ENCODE measurements around the gene RLF.
A peak's percentile ranks its signal among the peaks of the same experiment; 100 is the strongest.

RLF gene

DNA sequence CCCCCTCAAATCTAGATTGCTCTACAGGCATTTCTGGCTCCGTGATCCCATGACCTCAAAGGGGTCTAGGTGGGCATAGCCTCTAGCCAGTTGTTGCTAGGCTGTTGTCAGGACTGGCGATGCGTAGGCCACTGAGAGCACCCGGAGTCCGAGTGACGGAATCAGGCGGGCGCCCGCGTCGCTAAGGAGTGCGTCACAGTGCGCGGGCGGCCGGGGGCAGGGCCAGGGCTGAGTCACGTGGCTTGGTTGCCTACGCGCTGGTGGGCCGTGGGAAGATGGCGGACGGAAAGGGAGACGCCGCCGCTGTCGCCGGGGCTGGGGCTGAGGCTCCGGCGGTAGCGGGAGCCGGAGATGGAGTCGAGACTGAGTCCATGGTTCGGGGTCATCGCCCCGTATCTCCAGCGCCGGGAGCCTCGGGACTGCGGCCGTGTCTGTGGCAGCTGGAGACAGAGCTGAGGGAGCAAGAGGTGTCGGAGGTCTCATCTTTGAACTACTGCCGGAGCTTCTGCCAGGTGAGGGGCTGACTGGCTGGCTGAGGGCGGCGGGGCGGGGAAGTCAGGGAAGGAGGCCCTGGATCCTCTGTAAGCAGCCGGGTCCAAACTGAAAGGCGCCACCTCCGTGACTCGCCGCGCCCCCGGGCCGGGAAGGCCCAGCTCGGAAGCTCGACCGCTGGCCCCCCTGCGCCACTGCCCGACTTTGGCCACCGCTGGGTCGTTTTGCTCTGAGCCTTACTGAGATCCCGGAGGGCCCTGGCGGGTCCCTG lies at the start of gene RLF:
Gene RLF, plus strand, starts transcription at position 263 of the 763 bp plus-strand sequence. Its CDS starts 13 bp downstream, at position 276.
- DNase-seq: peak; percentile 87 to 95 (median 92)

- DNase-seq: no peak
Observed at GRCh38 chr1:40114400-40114799, 46.8 kb upstream of the RLF start.

DNA sequence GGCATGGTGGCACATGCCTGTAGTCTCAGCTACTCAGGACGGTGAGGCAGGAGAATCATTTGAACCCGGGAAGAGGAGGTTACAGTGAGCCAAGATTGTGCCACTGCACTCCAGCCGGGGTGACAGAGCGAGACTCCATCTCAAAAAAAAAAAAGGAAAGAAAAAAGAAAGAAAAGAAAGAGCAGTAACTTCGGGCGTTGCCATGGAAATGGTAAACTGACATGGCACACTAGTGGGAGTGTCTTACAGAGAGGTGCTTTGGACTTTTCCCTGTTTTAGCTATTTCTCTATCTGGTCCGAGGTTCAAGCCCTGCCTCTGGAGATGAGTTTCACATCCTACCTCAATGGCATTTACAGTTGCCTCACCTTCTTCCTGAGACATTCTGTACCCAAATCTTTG lies 41.1 kb upstream of the RLF start:
- no peak for DNase-seq

GRCh38 chr1:40122855-40123254 lies 38.3 kb upstream of the RLF start:
- no peak for DNase-seq

- no peak for DNase-seq
Observed at GRCh38 chr1:40130892-40131291, 30.3 kb upstream of the RLF start.

GRCh38 chr1:40132383-40133311 lies 28.5 kb upstream of the RLF start:
- no peak for DNase-seq

GRCh38 chr1:40133312-40133665 lies 27.9 kb upstream of the RLF start:
- no peak for DNase-seq

- DNase-seq: no peak
Observed at GRCh38 chr1:40133839-40134238, 27.3 kb upstream of the RLF start.

DNA sequence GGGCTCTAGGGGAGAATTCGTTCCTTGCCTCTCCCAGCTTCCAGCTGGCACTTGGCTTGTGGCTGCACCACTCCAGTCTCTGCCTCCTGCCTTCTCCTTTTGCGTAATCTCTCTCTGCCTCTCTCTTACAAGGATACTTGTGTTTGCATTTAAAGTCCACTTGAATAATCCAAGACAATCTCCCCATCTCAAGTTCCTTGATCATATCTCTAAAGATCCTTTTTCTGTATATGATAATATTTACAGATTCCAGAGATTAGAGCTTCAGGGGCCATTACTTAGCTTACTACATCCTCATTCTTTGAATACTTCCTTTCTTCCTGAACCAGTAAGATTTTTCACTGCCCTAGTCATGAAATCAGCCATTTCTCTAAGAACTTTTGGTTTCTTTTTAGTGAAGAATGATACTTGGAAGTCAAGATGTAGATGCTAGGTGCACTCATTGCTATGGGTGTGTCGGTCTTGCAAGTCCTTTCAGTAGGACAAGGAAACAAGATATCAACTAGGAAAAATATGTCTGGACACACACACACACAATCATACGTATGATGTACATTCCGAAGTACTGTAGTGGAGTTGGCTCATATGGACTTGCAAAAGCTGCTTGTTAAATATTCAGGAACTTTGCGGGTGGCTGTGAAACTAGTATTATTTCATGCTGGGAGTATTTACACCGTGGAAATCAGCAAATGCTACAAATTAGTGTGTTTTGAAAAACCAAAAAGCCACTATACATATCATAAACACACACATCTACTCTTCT lies 20.8 kb upstream of the RLF start:
- no peak for DNase-seq

- DNase-seq: no peak
Observed at GRCh38 chr1:40141878-40142535, 19.2 kb upstream of the RLF start.

DNA sequence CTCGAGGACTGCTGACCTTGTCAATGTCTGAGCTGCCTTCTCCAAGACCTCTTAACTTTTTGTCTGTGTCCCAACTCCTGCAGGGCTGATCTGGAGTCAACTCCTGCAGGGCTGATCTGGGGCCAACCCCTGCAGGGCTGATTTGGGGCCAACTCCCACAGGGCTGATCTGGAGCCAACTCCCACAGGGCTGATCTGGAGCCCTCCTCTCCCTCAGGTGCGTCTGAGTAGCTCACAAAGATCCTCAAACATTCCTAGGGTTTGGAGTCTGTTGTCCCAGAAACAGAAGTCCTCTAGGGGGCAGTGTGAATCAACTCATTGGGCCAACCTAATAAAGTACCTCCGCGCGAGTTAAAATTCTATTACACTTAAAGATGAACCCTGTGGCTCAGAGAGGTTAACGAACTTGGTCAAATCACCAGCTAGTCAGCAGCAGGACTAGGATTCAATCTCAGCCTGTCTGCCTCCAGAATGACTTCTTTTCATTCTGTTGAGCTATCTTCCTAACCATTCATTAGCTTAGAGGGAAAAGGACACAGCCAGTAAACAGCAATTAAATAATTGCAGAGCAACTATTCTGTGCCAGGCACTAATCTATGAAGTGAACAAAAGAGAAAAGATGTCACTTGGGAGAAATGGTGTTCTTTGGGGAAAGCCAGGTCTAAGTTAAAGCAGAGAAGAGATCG lies 17.2 kb upstream of the RLF start:
- peak; percentile 24 to 74 (median 38) for DNase-seq

GRCh38 chr1:40151457-40152079 lies 9.6 kb upstream of the RLF start:
- no peak for DNase-seq

DNA sequence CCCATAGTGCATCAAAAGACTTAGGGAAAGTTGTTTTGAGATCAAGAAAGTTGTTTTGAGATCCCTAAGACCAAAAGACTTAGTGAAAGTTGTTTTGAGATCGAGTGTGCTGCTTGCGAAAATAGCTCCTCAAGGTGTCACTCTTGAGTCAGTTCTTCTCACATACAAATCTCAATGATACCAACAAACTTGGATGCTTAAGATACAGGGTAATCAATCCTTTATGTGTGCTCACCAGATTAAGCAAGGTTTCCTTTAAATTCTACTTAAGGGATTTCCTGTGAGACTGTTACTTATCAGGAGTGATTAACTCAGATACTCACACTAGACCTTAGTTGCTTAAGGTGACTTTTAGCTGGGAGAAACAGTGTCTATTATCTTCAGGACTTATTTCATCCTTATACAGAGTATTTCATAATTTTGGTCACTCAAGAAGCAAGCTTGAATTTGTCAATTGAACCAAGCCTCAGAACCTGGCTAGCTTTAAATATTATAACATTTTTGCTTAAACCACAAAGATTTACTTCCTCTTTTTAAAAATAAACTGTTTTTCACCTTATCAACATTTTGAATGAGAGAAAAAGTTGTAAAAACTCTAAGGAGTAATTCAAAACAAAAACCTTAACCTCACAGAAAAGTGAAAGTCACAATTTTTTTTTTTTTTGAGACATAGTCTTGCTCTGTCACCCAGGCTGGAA lies 8.0 kb upstream of the RLF start:
- peak in 4 of 6 experiments; percentile 2 to 65 (median 38) for DNase-seq

GRCh38 chr1:40155135-40155534 lies 6.1 kb upstream of the RLF start:
- no peak for DNase-seq

DNA sequence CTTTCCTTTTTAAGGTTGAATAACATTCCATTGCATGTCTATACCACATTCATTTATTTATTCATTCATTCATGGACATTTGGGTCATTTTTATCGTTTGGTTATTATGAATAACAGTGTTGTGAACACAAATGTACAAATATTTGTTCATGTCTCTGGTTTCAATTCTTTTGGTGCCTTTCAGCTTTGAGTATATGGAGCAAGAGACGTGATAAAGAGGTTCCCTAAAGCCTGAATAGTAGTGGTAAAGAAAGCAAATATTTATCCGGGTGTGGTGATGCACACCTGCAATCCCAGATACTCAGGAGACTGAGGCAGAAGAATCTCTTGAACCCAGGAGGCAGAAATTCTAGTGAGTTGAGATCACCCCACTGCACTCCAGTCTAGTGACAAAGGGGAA lies 5.3 kb upstream of the RLF start:
- no peak for DNase-seq

- DNase-seq: no peak
Observed at GRCh38 chr1:40160806-40161124, 422 bp upstream of the RLF start.

- DNase-seq: peak in 2 of 6 experiments; percentile 43 to 57
Observed at GRCh38 chr1:40161888-40162397, 756 bp downstream of the RLF start.

GRCh38 chr1:40162753-40163441 lies 1.7 kb downstream of the RLF start:
- DNase-seq: no peak

DNA sequence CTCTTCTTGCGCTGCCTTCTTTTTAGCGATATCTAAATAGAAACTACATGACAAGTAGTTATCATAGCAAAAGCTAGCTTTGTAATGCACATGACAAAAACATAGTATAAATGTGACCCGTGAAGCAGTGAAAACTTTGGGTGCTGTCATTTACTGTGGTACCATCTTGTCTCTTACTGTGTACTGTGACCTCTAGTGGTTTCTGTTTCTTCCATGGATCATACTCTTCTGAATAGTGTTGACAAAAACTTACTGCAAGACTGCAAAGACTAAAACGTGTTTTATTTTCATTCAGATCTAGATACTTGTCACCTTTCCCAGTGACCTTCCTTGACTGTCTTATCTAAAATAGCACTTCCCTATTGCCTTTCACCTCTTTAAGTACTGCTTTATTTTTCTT lies 6.1 kb downstream of the RLF start:
- DNase-seq: no peak

- DNase-seq: no peak
Observed at GRCh38 chr1:40171036-40171435, 9.8 kb downstream of the RLF start.
